GM21723 (cell line): ENCODE data around the gene CPA5.
"Not testable (repeated sequence)": the region's sequence is repeated elsewhere in the genome, so short reads cannot be mapped to it uniquely, and the experiment has no call there.

Experiments
- ATAC-seq: cut with Tn5 transposase; IDR thresholded peaks from one replicate; pipeline ENCODE4 v1.9.1; 2021; ENCODE audit warnings: mild to moderate bottlenecking, moderate library complexity; ENCODE audit not compliant: unreplicated experiment

Gene CPA5

GRCh38 chr7:130344271-130344866 lies at the start of gene CPA5:
Gene CPA5 (plus strand): TSS chr7:130344816. CDS start chr7:130346486, 1,670 bp downstream.
- ATAC-seq, result no peak

- ATAC-seq, result no peak
Measured at GRCh38 chr7:130296221-130296951, 48.2 kb upstream of the CPA5 start.

- no peak for ATAC-seq
Measured at GRCh38 chr7:130297628-130298543, 46.7 kb upstream of the CPA5 start.

- ATAC-seq, result no peak
Measured at GRCh38 chr7:130298544-130299326, 45.9 kb upstream of the CPA5 start.

GRCh38 chr7:130299866-130300265 lies 44.8 kb upstream of the CPA5 start:
- ATAC-seq, result no peak

- no peak for ATAC-seq
Measured at GRCh38 chr7:130301501-130302020, 43.1 kb upstream of the CPA5 start.

- no peak for ATAC-seq
Measured at GRCh38 chr7:130302649-130303048, 42.0 kb upstream of the CPA5 start.

GRCh38 chr7:130303127-130303526 lies 41.5 kb upstream of the CPA5 start:
- ATAC-seq, result no peak

GRCh38 chr7:130303551-130303950 lies 41.1 kb upstream of the CPA5 start:
- ATAC-seq, result no peak

GRCh38 chr7:130303982-130304381 lies 40.6 kb upstream of the CPA5 start:
- no peak for ATAC-seq

GRCh38 chr7:130304878-130305277 lies 39.7 kb upstream of the CPA5 start:
- no peak for ATAC-seq

GRCh38 chr7:130305433-130306042 lies 39.1 kb upstream of the CPA5 start:
- ATAC-seq, result no peak

GRCh38 chr7:130309986-130310385 lies 34.6 kb upstream of the CPA5 start:
- no peak for ATAC-seq

GRCh38 chr7:130314305-130314704 lies 30.3 kb upstream of the CPA5 start:
- no peak for ATAC-seq

- no peak for ATAC-seq
Measured at GRCh38 chr7:130319541-130319940, 25.1 kb upstream of the CPA5 start.

- not testable (repeated sequence) for ATAC-seq
Measured at GRCh38 chr7:130321542-130322229, 22.9 kb upstream of the CPA5 start.

GRCh38 chr7:130322615-130323014 lies 22.0 kb upstream of the CPA5 start:
- no peak for ATAC-seq

- ATAC-seq, result no peak
Measured at GRCh38 chr7:130324306-130324943, 20.2 kb upstream of the CPA5 start.

- no peak for ATAC-seq
Measured at GRCh38 chr7:130329681-130330080, 14.9 kb upstream of the CPA5 start.
